HG02840 (cell line): Measurements from ENCODE around the gene A2M.

Source experiments
- ATAC-seq: cut with Tn5 transposase; IDR thresholded peaks from one replicate; pipeline ENCODE4 v1.9.1; 2021; ENCODE audit warnings: mild to moderate bottlenecking, moderate library complexity, moderate number of reproducible peaks; ENCODE audit not compliant: unreplicated experiment, low FRiP score

The A2M gene

DNA sequence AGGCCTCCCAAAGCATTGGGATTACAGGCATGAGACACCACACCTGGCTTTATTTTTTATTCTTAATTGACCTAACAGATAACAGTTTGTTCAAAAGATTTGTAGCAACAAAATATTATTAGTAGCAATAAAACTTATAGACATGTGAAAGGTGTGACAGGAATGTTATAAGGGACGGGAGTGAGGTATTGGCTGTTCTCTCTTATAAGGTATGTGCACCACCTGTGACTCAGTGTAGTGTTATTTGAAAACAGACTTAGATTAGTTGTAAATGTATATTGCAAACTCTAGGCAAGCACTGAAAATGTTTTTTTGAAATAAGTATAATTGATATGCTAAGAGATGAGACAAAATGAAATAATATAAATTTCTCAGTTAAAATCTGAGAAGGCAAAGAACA lies 68.6 kb downstream of the A2M start:
- no peak for ATAC-seq

DNA sequence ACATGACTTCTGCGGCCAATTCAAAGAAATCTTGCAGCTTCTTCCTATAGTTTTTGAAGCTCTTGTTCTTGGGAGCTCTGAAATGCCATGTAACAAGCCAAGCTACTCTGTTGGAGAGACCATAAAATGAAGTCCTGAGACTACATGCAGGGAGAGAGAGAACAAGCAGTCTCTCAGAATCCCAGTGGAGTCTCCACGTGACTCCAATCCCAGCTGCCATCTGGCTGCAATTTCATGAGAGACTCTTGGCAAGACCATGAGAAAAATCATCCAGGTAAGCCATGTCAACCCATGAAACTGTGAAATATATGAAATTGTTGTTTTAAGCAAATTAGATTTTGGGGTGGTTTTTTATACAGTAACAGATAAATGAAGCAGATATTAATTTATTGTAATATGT lies 72.0 kb downstream of the A2M start:
- ATAC-seq: no peak

DNA sequence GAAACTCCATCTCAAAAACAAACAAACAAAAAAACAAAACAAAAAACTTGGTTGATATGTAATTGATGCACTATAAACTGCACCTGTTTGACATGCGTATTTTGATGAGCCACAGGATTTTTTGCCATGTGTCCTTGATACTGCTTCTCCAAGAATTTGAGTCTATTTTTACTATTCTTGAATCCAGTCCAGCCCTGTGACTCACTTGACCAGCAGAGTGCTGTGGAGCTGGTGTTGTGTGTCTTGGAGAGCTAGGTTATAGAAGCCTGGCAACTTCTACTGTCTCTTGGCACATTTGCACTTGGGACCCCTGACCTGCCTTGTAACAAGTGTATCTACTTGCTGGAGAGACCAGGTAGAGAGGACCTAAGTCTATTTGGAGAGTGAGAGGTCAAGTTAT lies 74.4 kb downstream of the A2M start:
- ATAC-seq: no peak

DNA sequence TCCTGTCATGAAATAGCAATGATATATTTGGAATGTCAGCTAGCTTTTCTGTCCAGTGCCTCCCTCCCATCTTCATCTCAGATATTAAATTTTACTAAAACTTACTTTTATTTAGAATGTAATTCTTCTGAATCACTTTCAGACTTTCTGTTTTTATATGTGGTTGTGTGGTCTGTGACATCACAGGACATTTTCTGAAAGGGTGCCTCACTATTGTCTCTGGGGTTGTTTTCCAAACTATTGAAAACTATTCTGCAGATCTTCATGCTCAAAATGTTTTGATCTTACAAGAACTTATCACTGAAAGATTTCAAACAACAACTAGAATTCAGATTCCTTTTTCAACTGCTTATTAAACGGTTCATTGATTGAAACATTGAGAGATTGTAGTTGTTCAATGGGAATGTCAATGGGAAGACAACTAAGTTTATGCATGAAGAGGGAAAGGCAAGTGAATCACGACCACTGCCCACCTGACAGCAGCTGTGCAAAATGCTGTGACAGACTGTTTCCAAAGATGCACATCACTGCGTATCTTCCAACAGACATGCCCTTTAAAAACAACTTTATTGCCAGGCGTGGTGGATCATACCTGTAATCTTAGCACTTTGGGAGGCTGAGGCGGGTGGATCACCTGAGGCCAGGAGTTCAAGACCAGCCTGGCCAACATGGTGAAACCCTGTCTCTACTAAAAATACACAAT lies 75.1 kb downstream of the A2M start:
- no peak for ATAC-seq

DNA sequence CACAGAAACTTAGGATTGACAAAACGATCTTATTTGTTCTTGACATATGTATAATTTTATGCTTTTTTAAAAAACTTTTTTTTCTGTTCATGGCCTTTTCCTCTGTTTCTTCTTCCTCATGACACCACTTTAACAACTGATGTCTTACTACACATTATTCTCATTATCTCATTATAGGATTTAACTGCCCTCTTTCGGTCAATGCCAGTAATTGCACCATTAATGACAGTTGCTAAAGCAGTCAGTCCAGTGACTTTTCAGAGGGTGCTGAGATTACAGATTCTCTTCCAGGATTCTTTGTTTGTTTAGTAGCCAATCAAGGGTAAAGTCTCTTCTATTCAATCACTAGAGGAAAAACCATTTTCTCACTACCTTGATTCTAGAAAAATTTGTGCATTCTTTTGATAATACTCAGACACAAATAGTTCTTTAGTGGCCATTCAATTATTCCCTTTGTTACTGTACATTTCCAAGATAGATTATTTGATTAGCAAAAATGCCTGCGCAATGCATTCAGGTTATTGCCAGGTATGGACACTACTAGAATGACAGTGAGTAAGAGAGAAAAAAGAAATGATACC lies 76.2 kb downstream of the A2M start:
- ATAC-seq: no peak

DNA sequence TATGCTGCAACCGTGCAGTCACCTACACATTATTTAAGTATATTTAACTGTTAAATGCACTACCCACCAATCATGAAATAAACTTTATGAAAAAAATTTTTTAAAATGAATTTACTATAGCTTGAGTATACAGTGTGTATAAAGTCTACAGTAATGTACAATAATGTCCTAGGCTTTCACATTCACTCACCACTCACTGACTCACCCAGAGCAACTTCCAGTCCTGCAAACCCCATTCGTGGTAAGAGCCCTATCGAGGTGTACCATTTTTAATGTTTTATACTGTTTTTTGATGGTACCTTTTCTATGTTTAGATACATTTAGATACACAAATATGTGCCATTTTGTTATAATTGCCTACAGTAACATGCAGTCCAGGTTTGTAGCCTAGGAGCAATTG lies 78.3 kb downstream of the A2M start:
- ATAC-seq: no peak

DNA sequence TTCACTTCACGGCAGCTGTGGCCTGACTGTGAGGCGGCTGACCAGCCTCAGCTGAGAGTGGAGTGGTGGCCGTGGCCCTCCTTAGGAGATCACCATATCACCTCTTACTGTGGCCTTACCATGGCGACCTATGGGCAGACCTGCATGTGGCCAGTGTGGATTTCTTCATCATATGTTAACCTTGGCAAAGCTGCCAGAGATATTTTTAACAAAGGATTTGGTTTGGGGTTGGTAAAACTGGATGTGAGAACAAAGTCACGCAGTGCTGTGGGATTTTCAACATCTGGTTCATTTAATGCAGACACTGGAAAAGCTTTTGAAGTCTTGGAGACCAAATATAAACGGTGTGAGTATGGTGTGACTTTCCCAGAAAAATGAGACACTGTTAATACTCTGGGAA lies 79.5 kb downstream of the A2M start:
- ATAC-seq: no peak

DNA sequence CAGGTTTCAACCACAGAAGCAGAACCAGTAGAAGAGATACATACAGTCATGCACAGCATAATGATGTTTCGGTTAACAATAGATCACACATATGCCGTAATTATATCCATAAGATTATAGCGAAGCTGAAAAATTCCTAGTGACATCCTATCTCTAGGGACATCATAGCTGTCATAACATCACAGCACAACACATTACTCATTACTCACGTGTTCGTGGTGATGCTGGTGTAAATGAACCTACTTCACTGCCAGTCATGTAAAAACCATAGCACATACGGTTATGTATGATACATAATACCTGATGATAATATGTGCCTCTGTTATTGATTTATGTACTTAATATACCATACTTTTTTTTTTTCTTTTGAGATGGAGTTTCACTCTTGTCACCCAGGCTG lies 81.6 kb downstream of the A2M start:
- ATAC-seq: no peak

DNA sequence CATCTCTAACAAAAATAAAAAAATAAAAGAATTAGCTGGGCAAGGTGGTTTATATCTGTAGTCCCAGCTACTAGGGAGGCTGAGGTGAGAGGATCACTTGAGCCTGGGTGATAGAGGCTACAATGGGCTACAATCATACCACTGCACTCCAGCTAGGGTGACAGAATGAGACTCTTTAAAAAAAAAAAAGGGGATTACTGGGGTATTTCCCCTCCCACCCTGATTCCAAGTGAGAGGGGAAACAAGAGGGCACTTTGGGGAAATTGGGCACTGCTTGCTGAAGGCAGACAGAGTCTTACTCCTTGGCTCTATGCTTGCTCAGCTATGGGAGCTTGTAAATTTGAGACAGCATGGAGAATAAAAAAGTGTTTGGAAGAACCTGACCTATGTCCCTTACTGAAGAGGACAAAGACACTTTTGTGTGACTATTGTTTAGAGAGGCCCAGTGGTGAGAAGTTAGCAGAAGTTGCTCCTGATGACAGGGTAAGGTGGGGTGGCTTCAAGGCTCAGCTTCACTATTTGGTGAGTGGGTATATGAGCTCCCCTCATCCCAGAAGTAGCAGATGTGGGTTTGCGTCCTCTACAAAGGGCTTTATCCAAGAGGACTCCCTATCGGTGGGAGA lies 82.3 kb downstream of the A2M start:
- no peak for ATAC-seq

DNA sequence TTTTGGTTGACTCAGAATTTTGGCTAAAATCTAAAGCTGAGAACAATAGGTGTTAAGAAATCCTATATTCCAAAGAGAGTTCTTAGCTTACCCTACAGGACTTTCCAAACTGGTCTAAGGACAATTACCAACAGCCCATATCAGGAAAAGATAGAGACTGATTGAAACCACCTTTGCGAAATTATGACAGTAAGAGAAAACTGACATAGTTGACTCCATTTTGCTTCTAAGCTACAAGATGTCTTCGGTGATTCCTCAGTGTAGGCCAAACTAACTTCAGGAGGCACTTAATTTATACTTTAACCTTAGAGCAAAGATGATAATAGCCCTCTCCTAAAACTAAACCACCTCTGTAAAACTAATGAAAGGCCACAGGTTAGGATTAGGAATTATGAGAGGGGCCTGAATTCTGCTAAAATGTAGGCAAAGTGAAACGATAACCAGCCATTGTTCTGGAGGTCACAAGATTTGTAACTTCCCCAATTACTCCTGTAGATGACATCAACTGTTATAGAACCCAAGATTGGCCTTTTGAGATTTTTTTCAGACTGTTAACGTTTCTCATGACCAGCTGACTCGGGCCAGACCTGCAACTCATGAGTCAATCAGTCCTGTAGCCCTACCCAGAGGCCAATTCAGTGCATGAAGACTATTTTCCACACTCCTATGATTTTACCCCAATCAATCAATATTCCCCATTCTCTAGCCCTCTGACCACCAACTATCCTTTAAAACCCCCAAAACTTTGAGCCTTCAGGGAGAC lies 83.3 kb downstream of the A2M start:
- ATAC-seq: no peak

DNA sequence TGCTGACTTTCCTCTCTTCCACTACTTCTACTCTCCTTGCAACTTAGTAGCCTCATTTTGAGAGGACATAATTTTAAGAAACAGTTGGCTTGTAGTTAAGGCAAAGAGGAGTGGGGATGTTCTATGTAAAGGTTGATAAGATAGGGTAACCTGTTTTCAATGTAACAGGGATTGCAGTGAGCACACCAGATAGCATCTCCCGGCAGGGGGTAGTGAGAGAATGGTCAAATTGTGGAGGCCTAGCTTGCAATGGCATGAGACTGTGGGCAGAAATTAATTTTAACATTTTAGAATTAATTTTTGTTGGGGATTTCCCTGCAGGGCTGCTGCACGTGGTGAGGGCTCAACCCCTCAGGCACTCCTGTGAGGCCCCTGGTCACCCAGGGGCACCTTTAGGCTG lies 84.9 kb downstream of the A2M start:
- no peak for ATAC-seq

DNA sequence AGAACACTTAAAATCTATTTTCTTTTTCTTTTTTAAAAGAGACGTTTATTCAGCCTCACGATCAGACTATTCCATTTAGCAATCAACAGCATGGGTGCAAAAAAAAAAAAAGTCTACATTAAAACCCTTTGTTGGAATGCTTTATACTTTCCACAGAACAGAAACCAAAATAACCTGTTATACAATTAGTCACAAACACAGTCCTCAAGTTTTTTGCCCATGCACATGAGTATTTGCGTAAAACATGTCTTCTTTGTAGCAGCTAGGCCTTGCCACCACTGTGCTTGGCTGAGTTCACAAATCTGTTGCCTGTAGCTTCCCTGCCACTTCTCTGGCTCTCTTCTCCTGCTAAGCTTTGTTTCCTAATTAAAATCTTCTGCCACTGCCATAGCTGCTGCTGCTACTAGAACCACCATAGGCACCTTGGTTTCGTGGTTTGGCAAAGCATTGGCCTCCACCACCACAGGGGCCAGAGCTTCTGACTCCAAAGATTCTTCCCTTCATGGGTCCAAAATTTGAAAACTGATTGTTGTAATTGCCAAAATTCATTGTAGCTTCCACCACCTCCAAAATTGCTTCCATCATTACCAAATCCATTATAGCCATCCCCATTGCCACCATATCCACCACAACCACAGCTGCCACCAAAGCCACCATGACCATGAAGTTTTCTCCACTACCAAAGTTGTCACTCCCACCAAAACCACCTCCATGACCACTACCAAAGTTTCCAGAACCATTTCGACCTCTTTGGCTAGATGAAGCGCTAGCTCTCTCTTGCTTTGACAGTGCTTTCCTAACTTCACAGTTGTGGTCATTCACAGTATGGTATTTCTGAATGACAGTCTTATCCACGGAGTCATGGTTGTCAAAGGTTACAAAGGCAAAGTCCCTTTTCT lies 88.3 kb downstream of the A2M start:
- no peak for ATAC-seq

DNA sequence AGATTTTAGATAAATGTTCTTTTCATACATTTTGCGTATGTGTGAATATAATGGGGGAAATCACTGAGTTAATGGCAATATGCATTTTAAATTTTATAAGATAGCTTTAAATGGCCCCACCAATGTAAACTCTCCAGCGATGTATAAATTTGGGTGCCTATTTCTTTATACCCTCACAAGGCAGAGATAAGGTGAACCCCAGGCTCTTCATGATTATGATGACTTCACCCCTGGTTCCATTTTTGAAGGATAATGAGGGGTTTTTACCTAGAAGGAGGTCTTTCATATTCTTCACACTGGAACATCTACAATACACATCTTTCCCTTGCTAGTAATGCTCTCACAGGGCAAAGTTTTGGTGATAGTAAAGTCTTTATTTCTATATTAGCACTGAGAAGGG lies 91.2 kb downstream of the A2M start:
- no peak for ATAC-seq

DNA sequence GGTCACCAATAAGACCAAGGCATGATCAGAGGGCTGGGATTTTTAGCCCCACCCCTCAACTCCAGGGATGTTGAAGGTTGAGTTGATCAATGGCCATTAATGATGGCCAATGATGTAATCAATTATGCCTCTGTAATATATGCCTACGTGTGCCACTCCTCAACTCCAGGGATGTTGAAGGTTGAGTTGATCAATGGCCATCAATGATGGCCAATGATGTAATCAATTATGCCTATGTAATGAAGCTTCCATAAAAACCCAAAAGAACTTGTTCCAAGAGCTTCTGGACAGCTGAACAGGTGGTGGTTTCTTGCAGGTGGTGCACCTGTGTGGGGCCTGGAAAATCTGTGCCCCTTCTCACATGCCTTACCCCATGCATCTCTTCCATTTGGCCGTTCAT lies 93.1 kb downstream of the A2M start:
- ATAC-seq: no peak
